Smooth muscle cell (in vitro differentiated cells): ENCODE results near the gene SCART1. TPM values are rescaled to one million over a fixed set of nuclear protein-coding genes. Genes with fewer than 3 reads are reported as not detected.

Source experiments
- DNase-seq: peaks from one replicate; lab custom pipeline; 2025; ENCODE audit not compliant: unreplicated experiment; lab: John Stamatoyannopoulos, UW
- H2AFZ ChIP-seq: fragments of 200-600 bp; sonication (generic); 2 replicates; pipeline ENCODE4 v1.6.0; 2016; ENCODE audit warnings: antibody characterized with exemption, low read depth, mild to moderate bottlenecking
- H3F3A ChIP-seq: fragments of 200-600 bp; sonication (generic); 2 replicates; pipeline ENCODE4 v1.6.0; 2017; ENCODE audit warnings: antibody characterized with exemption, low read depth
- H3K27ac ChIP-seq: fragments of 200-600 bp; sonication (generic); 2 replicates; pipeline ENCODE4 v1.5.1; 2016; ENCODE audit warnings: low read depth, mild to moderate bottlenecking
- H3K27me3 ChIP-seq: fragments of 200-600 bp; sonication (generic); 2 replicates; pipeline ENCODE4 v1.6.1; 2016; ENCODE audit warnings: low read depth, mild to moderate bottlenecking
- H3K36me3 ChIP-seq: fragments of 200-600 bp; sonication (generic); 2 replicates; pipeline ENCODE4 v1.5.1; 2016; ENCODE audit warnings: low read depth
- H3K4me1 ChIP-seq: fragments of 200-600 bp; sonication (generic); 2 replicates; pipeline ENCODE4 v1.5.1; 2016; ENCODE audit warnings: low read depth
- H3K4me2 ChIP-seq: fragments of 200-600 bp; sonication (generic); 2 replicates; pipeline ENCODE4 v1.6.0; 2016; ENCODE audit warnings: mild to moderate bottlenecking
- H3K4me3 ChIP-seq: fragments of 200-600 bp; sonication (generic); 2 replicates; pipeline ENCODE4 v1.5.1; 2016; ENCODE audit warnings: mild to moderate bottlenecking
- H3K79me2 ChIP-seq: fragments of 200-600 bp; sonication (generic); 2 replicates; pipeline ENCODE4 v1.6.0; 2016; ENCODE audit warnings: low read depth, mild to moderate bottlenecking
- H3K9ac ChIP-seq: fragments of 200-600 bp; sonication (generic); 2 replicates; pipeline ENCODE4 v1.6.0; 2016; ENCODE audit warnings: low read depth
- H3K9me3 ChIP-seq: fragments of 200-600 bp; sonication (generic); replicated peaks from 2 replicates; pipeline ENCODE4 v1.5.1; 2016; ENCODE audit warnings: low read depth
- H4K20me1 ChIP-seq: fragments of 200-600 bp; sonication (generic); 2 replicates; pipeline ENCODE4 v1.6.0; 2016; ENCODE audit warnings: low read depth
- WGBS: methylation state at CpG from one replicate; pipeline ENCODE4 v1.1.7; 2016; ENCODE audit warnings: low lambda C conversion rate; 5-methylcytosine and 5-hydroxymethylcytosine counted together
- polyA plus RNA-seq: library from polyadenylated mRNA; unstranded; fragments of >200 nt; fragmentation: Nextera tagmentation; extraction: Ambion mirVana; gene quantifications from 2 replicates; pipeline ENCODE4 v1.2.1, GENCODE V29; 2016
- total RNA-seq: library from RNA; depleted of rRNA; stranded (reverse); fragments of >200 nt; gene quantifications from 2 replicates; pipeline ENCODE4 v1.2.3, GENCODE V29; 2014
- TF ChIP-seq, protein P1 (sequence below): fragments of 200-600 bp; sonication (generic); IDR thresholded peaks from 2 replicates; pipeline ENCODE4 v1.5.1; 2017; ENCODE audit warnings: borderline replicate concordance, mild to moderate bottlenecking, antibody characterized with exemption; ENCODE audit not compliant: insufficient read depth, poor library complexity, severe bottlenecking

Gene SCART1
- total and polyA plus RNA-seq, 2 experiments from 2014 or later = 0.45 to 2.2 TPM

DNA sequence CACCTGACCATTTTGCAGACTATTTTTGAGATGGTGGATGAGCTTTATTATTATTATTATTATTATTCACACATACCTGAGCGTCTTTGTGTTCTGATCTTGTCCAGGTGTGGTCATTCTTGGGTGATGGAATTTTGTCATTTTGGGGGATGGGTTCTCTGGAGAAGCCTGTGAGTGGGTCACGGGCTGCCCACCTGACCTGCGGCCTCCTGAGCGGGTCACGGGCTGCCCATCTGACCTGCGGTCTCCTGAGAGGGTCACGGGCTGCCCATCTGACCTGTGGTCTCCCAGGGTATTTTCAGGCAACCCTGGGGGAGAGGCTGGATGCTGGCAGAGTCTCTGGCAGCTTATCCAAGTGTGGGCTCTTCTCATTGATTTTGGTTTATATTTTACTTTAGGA, 7.3 kb downstream of the SCART1 start:
- H4K20me1 ChIP-seq = no peaks in the 10 kb centered on the region
- H3K27me3 ChIP-seq = no peaks in the 10 kb centered on the region
- H3K4me3 ChIP-seq = no peak overlapping the region
- no peaks in the 10 kb centered on the region for H3K4me1 ChIP-seq
- WGBS = 94% methylated on average over 7 of the region's 7 CpGs
- H3K4me2 ChIP-seq = no peak overlapping the region
- H3K27ac ChIP-seq = no peak overlapping the region
- no peak overlapping the region for H2AFZ ChIP-seq
- no peak for DNase-seq
- H3K9me3 ChIP-seq = peaks cover 9% of the 10 kb centered on the region
- no peak overlapping the region for H3K9ac ChIP-seq
- no peaks in the 10 kb centered on the region for H3K36me3 ChIP-seq
- TF ChIP-seq, protein P1, sequence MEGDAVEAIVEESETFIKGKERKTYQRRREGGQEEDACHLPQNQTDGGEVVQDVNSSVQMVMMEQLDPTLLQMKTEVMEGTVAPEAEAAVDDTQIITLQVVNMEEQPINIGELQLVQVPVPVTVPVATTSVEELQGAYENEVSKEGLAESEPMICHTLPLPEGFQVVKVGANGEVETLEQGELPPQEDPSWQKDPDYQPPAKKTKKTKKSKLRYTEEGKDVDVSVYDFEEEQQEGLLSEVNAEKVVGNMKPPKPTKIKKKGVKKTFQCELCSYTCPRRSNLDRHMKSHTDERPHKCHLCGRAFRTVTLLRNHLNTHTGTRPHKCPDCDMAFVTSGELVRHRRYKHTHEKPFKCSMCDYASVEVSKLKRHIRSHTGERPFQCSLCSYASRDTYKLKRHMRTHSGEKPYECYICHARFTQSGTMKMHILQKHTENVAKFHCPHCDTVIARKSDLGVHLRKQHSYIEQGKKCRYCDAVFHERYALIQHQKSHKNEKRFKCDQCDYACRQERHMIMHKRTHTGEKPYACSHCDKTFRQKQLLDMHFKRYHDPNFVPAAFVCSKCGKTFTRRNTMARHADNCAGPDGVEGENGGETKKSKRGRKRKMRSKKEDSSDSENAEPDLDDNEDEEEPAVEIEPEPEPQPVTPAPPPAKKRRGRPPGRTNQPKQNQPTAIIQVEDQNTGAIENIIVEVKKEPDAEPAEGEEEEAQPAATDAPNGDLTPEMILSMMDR = no peak
- no peaks in the 10 kb centered on the region for H3F3A ChIP-seq
- H3K79me2 ChIP-seq = no peaks in the 10 kb centered on the region

DNA sequence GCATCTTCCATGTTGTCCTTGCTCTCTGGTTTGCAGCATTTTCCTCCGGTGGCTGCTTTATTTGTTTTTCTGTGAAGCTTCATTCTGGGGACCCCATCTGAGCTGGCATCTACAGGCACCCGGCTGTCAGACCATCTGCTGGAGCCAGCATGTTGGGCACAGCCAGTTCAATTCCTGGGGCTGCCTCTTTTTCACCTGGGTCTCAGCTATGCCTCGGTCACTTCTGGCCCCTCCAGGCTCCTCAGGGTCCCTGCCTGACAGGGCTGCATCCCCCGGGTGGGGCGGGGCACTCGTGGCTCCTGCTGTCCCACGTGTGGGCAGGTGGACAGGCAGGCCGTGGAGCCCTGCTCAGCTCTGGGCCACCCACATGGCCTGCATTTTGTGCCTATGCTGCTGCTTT, 8.1 kb downstream of the SCART1 start:
- Histone ChIP-seq H3K4me2 (no peak overlapping the region), H4K20me1 (no peaks in the 10 kb centered on the region), H3K9me3 (peaks cover 9% of the 10 kb centered on the region), H3F3A (no peaks in the 10 kb centered on the region), H3K79me2 (no peaks in the 10 kb centered on the region), H3K4me1 (no peaks in the 10 kb centered on the region), H3K4me3 (no peak overlapping the region), H2AFZ (no peak overlapping the region), H3K27ac (no peak overlapping the region), H3K36me3 (no peaks in the 10 kb centered on the region), H3K27me3 (no peaks in the 10 kb centered on the region), H3K9ac (no peak overlapping the region)
- WGBS = 76% methylated on average over 8 of the region's 8 CpGs
- DNase-seq = no peak
- TF ChIP-seq, protein P1 = no peak

DNA sequence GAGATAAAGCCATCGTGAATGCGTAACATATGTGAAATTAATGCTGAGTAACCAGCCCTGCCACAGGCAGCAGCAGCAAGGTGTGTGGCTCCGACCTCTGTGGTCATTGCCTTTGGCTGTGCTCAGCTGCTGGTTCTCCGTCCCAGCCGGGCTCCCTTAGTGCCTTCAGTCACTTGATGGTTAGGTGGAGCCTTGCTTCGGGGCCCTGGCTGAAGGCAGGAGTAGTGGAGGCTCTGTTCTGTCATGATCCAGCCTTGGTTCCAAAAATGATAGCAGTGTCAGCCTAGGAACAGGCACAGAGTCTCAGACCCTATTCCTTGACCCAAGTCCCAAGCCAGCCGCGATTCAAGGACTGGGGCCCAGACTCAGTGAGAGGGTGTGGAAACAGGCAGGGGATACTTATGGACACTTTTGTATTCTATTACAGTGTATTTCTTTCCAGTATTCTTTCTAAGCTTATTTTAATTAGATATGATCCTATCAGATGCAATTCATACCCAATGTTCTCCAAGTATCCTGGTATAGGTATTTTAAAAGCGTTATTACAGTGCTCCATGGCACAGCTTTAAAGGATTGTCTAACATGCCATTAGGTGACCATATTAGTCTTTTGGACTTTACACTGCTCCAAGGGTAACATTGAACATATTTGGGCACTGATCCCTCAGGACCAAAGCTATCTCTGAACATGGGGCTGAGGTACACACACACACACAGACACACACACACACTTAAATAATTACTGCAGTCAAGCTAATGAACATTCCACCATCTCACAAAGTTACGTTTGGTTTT, 9.0 kb downstream of the SCART1 start:
- no peak overlapping the region for H3K9ac ChIP-seq
- no peaks in the 10 kb centered on the region for H3K27me3 ChIP-seq
- no peak overlapping the region for H3K27ac ChIP-seq
- no peaks in the 10 kb centered on the region for H3K79me2 ChIP-seq
- H2AFZ ChIP-seq = no peak overlapping the region
- H3F3A ChIP-seq = no peaks in the 10 kb centered on the region
- H3K4me1 ChIP-seq = no peaks in the 10 kb centered on the region
- no peaks in the 10 kb centered on the region for H3K36me3 ChIP-seq
- peaks cover 9% of the 10 kb centered on the region for H3K9me3 ChIP-seq
- no peaks in the 10 kb centered on the region for H4K20me1 ChIP-seq
- H3K4me3 ChIP-seq = no peak overlapping the region
- no peak for DNase-seq
- TF ChIP-seq, protein P1 = no peak
- H3K4me2 ChIP-seq = no peak overlapping the region
- WGBS = 84% methylated on average over 10 of the region's 10 CpGs

DNA sequence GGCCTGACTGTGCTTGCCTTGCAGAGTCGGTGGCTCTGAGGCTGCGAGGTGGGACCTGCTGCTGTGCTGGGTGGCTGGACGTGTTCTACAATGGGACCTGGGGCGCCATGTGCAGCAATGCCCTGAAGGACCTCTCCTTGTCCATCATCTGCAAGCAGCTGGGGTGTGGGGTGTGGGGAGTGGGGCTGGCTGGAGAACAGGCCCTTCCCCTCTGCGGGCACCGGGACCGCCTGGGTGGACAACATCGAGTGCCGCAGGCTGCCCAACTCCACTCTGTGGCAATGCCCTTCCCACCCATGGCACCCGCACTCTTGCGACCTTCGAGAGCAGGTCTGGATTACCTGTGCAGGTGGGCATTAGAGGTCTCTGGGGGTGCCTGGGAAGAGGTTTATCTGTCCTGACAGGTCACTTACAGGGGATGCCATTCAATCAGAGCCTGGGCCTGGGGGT, 10.9 kb downstream of the SCART1 start:
- no peak overlapping the region for H3K4me2 ChIP-seq
- H3K36me3 ChIP-seq = no peaks in the 10 kb centered on the region
- no peak overlapping the region for H3K4me3 ChIP-seq
- no peak overlapping the region for H3K9ac ChIP-seq
- no peak overlapping the region for H3K27ac ChIP-seq
- peaks cover 13% of the 10 kb centered on the region for H3K9me3 ChIP-seq
- H4K20me1 ChIP-seq = no peaks in the 10 kb centered on the region
- no peak overlapping the region for H2AFZ ChIP-seq
- TF ChIP-seq, protein P1 = no peak
- DNase-seq = no peak
- 90% methylated on average over 12 of the region's 12 CpGs for WGBS
- no peaks in the 10 kb centered on the region for H3K79me2 ChIP-seq
- no peaks in the 10 kb centered on the region for H3K4me1 ChIP-seq
- H3K27me3 ChIP-seq = no peaks in the 10 kb centered on the region
- H3F3A ChIP-seq = no peaks in the 10 kb centered on the region
